Measurements from ENCODE around the gene DPYD.

DNA sequence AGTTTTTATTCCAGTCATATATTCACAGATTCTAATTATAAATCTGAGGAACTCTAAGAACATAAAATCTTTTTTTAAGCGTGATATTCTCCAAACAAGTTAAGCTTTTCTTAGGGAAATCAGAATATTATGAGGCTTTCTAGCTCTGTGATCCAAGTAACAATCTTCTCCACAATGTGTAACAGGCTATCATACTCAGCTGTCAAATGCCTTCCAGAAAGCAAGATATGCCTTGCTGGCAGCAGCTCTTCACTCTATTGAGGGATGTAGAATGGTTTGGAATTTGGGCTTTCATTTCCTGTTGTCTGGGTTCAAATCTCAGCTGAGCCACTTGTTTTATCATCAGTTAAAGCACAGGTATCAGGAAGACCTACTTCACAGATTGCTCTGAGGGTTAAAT, 752.8 kb downstream of the DPYD start:
- TF ChIP-seq, protein P1, sequence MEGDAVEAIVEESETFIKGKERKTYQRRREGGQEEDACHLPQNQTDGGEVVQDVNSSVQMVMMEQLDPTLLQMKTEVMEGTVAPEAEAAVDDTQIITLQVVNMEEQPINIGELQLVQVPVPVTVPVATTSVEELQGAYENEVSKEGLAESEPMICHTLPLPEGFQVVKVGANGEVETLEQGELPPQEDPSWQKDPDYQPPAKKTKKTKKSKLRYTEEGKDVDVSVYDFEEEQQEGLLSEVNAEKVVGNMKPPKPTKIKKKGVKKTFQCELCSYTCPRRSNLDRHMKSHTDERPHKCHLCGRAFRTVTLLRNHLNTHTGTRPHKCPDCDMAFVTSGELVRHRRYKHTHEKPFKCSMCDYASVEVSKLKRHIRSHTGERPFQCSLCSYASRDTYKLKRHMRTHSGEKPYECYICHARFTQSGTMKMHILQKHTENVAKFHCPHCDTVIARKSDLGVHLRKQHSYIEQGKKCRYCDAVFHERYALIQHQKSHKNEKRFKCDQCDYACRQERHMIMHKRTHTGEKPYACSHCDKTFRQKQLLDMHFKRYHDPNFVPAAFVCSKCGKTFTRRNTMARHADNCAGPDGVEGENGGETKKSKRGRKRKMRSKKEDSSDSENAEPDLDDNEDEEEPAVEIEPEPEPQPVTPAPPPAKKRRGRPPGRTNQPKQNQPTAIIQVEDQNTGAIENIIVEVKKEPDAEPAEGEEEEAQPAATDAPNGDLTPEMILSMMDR (IDR thresholded peaks at IDR 0.05 in 2 of 3, conservative IDR thresholded peaks at IDR 0.05 in 1 of 3; ENCODE audit: insufficient read depth in 2 of 3, low read depth in 1 of 3, low read length in 3 of 3) = no peak
- TF ChIP-seq, protein P2, sequence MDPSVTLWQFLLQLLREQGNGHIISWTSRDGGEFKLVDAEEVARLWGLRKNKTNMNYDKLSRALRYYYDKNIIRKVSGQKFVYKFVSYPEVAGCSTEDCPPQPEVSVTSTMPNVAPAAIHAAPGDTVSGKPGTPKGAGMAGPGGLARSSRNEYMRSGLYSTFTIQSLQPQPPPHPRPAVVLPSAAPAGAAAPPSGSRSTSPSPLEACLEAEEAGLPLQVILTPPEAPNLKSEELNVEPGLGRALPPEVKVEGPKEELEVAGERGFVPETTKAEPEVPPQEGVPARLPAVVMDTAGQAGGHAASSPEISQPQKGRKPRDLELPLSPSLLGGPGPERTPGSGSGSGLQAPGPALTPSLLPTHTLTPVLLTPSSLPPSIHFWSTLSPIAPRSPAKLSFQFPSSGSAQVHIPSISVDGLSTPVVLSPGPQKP (CRISPR knock-in tag; IDR thresholded peaks at IDR 0.05) = no peak
- TF ChIP-seq PRDM10 (IDR thresholded peaks at IDR 0.05; ENCODE audit: partially characterized antibody) (no peak), EZH2 (IDR thresholded peaks at IDR 0.05; ENCODE audit: borderline replicate concordance, low read depth, low read length) (no peak), ZNF232 (CRISPR knock-in tag; IDR thresholded peaks at IDR 0.05) (no peak), EP300 (IDR thresholded peaks at IDR 0.05; ENCODE audit: low read length) (no peak), ZKSCAN1 (IDR thresholded peaks at IDR 0.05; ENCODE audit: low read depth, low read length) (no peak), SRF (CRISPR knock-in tag; IDR thresholded peaks at IDR 0.05) (no peak), REST (IDR thresholded peaks at IDR 0.05; ENCODE audit: borderline replicate concordance) (no peak), REST (CRISPR knock-in tag; IDR thresholded peaks at IDR 0.05; ENCODE audit: low read depth) (no peak), CC2D1A (IDR thresholded peaks at IDR 0.05) (no peak), ADNP (tag; IDR thresholded peaks at IDR 0.05) (no peak), CEBPB (tag; IDR thresholded peaks at IDR 0.05) (no peak), CHD4 (IDR thresholded peaks at IDR 0.05; ENCODE audit: insufficient read depth, insufficient replicate concordance, low read depth, low read length, poor library complexity, severe bottlenecking) (no peak)
- TF ChIP-seq, protein P3, sequence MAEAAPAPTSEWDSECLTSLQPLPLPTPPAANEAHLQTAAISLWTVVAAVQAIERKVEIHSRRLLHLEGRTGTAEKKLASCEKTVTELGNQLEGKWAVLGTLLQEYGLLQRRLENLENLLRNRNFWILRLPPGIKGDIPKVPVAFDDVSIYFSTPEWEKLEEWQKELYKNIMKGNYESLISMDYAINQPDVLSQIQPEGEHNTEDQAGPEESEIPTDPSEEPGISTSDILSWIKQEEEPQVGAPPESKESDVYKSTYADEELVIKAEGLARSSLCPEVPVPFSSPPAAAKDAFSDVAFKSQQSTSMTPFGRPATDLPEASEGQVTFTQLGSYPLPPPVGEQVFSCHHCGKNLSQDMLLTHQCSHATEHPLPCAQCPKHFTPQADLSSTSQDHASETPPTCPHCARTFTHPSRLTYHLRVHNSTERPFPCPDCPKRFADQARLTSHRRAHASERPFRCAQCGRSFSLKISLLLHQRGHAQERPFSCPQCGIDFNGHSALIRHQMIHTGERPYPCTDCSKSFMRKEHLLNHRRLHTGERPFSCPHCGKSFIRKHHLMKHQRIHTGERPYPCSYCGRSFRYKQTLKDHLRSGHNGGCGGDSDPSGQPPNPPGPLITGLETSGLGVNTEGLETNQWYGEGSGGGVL (CRISPR knock-in tag; IDR thresholded peaks at IDR 0.05) = no peak
